Psoas muscle (tissue), 8 donors: ENCODE data around the gene VEPH1. TPM values are rescaled to one million over a fixed set of nuclear protein-coding genes. Genes with fewer than 3 reads are reported as not detected.

Source experiments
- ATAC-seq, 4 donors: fragments of 200-7000 bp; cut with Tn5 transposase; one replicate each; pipeline ENCODE4 v1.9.1; 2020; ENCODE audit warnings: moderate library complexity in 3 of 4, mild to moderate bottlenecking in 2 of 4
- DNase-seq, 2 donors: peaks; one replicate each; pipeline ENCODE4 v3.0.0-alpha.2; 2020
- H3K27ac ChIP-seq: fragments of 200-600 bp; one replicate; pipeline ENCODE4 v1.8.0; 2022
- H3K27me3 ChIP-seq, 3 donors: fragments of 200-600 bp in 1 of 3; one replicate each; pipeline versions ENCODE4 v1.6.1 to v1.8.0; 2013 to 2022; ENCODE audit warnings: low read length in 2 of 3, mild to moderate bottlenecking in 2 of 3, moderate library complexity in 1 of 3; ENCODE audit not compliant: insufficient read depth in 3 of 3
- H3K36me3 ChIP-seq, 2 donors: fragments of 200-600 bp in 1 of 2; one replicate each; pipeline versions ENCODE4 v1.6.1 to v1.8.0; 2013 to 2022; ENCODE audit warnings: low read depth in 1 of 2, mild to moderate bottlenecking in 1 of 2, moderate library complexity in 1 of 2; ENCODE audit not compliant: insufficient read depth in 1 of 2
- H3K4me1 ChIP-seq: fragments of 200-600 bp; one replicate; pipeline ENCODE4 v1.8.0; 2022
- H3K4me3 ChIP-seq: fragments of 200-600 bp; one replicate; pipeline ENCODE4 v1.8.0; 2022; ENCODE audit warnings: mild to moderate bottlenecking
- H3K9me3 ChIP-seq: fragments of 200-600 bp; one replicate; pipeline ENCODE4 v1.8.0; 2022
- CTCF ChIP-seq: fragments of 200-600 bp; IDR thresholded peaks from one replicate; pipeline ENCODE4 v1.8.0; 2022; ENCODE audit warnings: antibody characterized with exemption
- WGBS, 3 donors: extraction: QIAGEN DNeasy Blood & Tissue Kit; methylation state at CpG; one replicate each; pipeline versions ENCODE4 v1.1.6 to v1.1.7; 2013; 5-methylcytosine and 5-hydroxymethylcytosine counted together
- intact Hi-C, 2 donors: fragments of 100-400 bp; cut with DNase I; formaldehyde crosslinking; loops; one replicate each; pipeline versions ENCODE4 v1.11.0 to v1.14.2; 2022
- polyA plus RNA-seq, 3 donors: library from polyadenylated mRNA; stranded (reverse); fragments of 200-250 nt; gene quantifications; one replicate each; pipeline ENCODE4 v1.2.3, GENCODE V29; 2013
- total RNA-seq, 4 donors: library from RNA; stranded (reverse); fragmentation: NEBNext Ultra II Directional in 2 of 4; extraction: Animal tissue kit (Norgen Biotek cat#: 25700) in 2 of 4; gene quantifications; one replicate each; pipeline versions ENCODE4 v1.2.1 to v1.2.4, GENCODE V29; 2021 to 2023
- donor health status: healthy with polysubstance abuse.
- donor health status: DM: no; HTN: no; CAD: no; lungs with moderate emphysema.
- donor health status: Bipolar disorder and iron deficiency.
- donor health status: healthy.
- donor health status: DM: yes; HTN: yes; CAD: no.
- donor health status: DM: no; HTN: no; CAD: no.
- donor health status: DM: no; HTN: no; CAD: no.
- donor health status: DM: yes; HTN: yes; CAD: no.

The VEPH1 gene
- total and polyA plus RNA-seq, 7 donors, result 0.14 to 0.34 (median 0.25) TPM; not detected in 2

GRCh38 chr3:157280354-157280753 is 222.9 kb downstream of the VEPH1 start:
- intact Hi-C loops, result no loop called here
- H3K27me3 ChIP-seq, result no peaks in the 10 kb centered on the region
- no peak for ATAC-seq
- H3K27ac ChIP-seq, result no peak overlapping the region
- H3K9me3 ChIP-seq, result no peaks in the 10 kb centered on the region
- TF ChIP-seq CTCF, result no peak
- H3K36me3 ChIP-seq, result no peaks in the 10 kb centered on the region
- H3K4me3 ChIP-seq, result no peak overlapping the region
- no peak for DNase-seq
- no peaks in the 10 kb centered on the region for H3K4me1 ChIP-seq

- intact Hi-C loops, result loop anchor here in 1 of 2 donors (10.0 kb wide), 1 partner anchor 1364 kb away; no protein-coding TSS in a partner anchor
- H3K27ac ChIP-seq, result no peak overlapping the region
- TF ChIP-seq CTCF, result no peak
- 94 to 99% (median 96%) methylated on average over 1 of the region's 1 CpG for WGBS, 3 donors
- DNase-seq, result no peak
- H3K4me3 ChIP-seq, result no peak overlapping the region
- ATAC-seq, result no peak
- H3K36me3 ChIP-seq, result no peaks in the 10 kb centered on the region
- H3K4me1 ChIP-seq, result no peaks in the 10 kb centered on the region
- H3K27me3 ChIP-seq, result no peaks in the 10 kb centered on the region
- H3K9me3 ChIP-seq, result no peaks in the 10 kb centered on the region
These were observed 224.0 kb downstream of the VEPH1 start for GRCh38 chr3:157279237-157279636.

GRCh38 chr3:157276801-157277200 is 226.4 kb downstream of the VEPH1 start:
- no peak for DNase-seq
- 64 to 79% (median 77%) methylated on average over 3 of the region's 3 CpGs for WGBS, 3 donors
- ATAC-seq, result no peak
- Histone ChIP-seq H3K4me3 (no peak overlapping the region), H3K9me3 (no peaks in the 10 kb centered on the region), H3K27ac (no peak overlapping the region), H3K27me3 (no peaks in the 10 kb centered on the region), H3K4me1 (no peaks in the 10 kb centered on the region), H3K36me3 (no peaks in the 10 kb centered on the region)
- intact Hi-C loops, result loop anchor here in 1 of 2 donors (10.0 kb wide), 1 partner anchor 1362 kb away; no protein-coding TSS in a partner anchor
- TF ChIP-seq CTCF, result no peak

- ATAC-seq (no peak), DNase-seq (no peak)
- TF ChIP-seq CTCF, result no peak
- Histone ChIP-seq H3K36me3 (no peaks in the 10 kb centered on the region), H3K4me3 (no peak overlapping the region), H3K9me3 (no peaks in the 10 kb centered on the region), H3K4me1 (no peaks in the 10 kb centered on the region), H3K27ac (no peak overlapping the region), H3K27me3 (no peaks in the 10 kb centered on the region)
- WGBS, 3 donors, result 50 to 63% (median 56%) methylated on average over 2 of the region's 2 CpGs
- intact Hi-C loops, result loop anchor here in 1 of 2 donors (10.0 kb wide), 1 partner anchor 1361 kb away; no protein-coding TSS in a partner anchor
These were observed 227.4 kb downstream of the VEPH1 start for GRCh38 chr3:157275832-157276231.

- H3K4me3 ChIP-seq, result no peak overlapping the region
- no peak for TF ChIP-seq CTCF
- intact Hi-C loops, result loop anchor here in 1 of 2 donors (10.0 kb wide), 1 partner anchor 1360 kb away; no protein-coding TSS in a partner anchor
- H3K9me3 ChIP-seq, result no peaks in the 10 kb centered on the region
- WGBS, 3 donors, result 45 to 61% (median 50%) methylated on average over 2 of the region's 2 CpGs
- no peaks in the 10 kb centered on the region for H3K36me3 ChIP-seq
- H3K27me3 ChIP-seq, result no peaks in the 10 kb centered on the region
- no peak for ATAC-seq
- DNase-seq, result no peak
- no peak overlapping the region for H3K27ac ChIP-seq
- H3K4me1 ChIP-seq, result no peaks in the 10 kb centered on the region
These were observed 228.5 kb downstream of the VEPH1 start for GRCh38 chr3:157274644-157275137.
